NCI-H128 (cell line): ENCODE data around the gene PCMTD2.
"Not testable (repeated sequence)": the region's sequence is repeated elsewhere in the genome, so short reads cannot be mapped to it uniquely, and the experiment has no call there.

ENCODE experiments used
- DNase-seq: peaks from one replicate; lab custom pipeline; 2025; ENCODE audit not compliant: unreplicated experiment; lab: John Stamatoyannopoulos, UW

Gene PCMTD2

GRCh38 chr20:64223526-64224067, 32.0 kb upstream of the PCMTD2 start:
- no peak for DNase-seq

- DNase-seq, result no peak
Observed at GRCh38 chr20:64224351-64225170, 31.0 kb upstream of the PCMTD2 start.

GRCh38 chr20:64225171-64225595, 30.4 kb upstream of the PCMTD2 start:
- DNase-seq, result no peak

- DNase-seq, result no peak
Observed at GRCh38 chr20:64225828-64226598, 29.5 kb upstream of the PCMTD2 start.

GRCh38 chr20:64226686-64227580, 28.6 kb upstream of the PCMTD2 start:
- DNase-seq, result no peak

- no peak for DNase-seq
Observed at GRCh38 chr20:64228086-64228653, 27.4 kb upstream of the PCMTD2 start.

- DNase-seq, result no peak
Observed at GRCh38 chr20:64228751-64229506, 26.6 kb upstream of the PCMTD2 start.

- DNase-seq, result no peak
Observed at GRCh38 chr20:64229507-64230061, 26.0 kb upstream of the PCMTD2 start.

GRCh38 chr20:64230461-64231145, 24.9 kb upstream of the PCMTD2 start:
- no peak for DNase-seq

- DNase-seq, result no peak
Observed at GRCh38 chr20:64231621-64232550, 23.7 kb upstream of the PCMTD2 start.

- DNase-seq, result no peak
Observed at GRCh38 chr20:64232794-64233193, 22.8 kb upstream of the PCMTD2 start.

- no peak for DNase-seq
Observed at GRCh38 chr20:64233725-64234124, 21.8 kb upstream of the PCMTD2 start.

GRCh38 chr20:64234291-64234791, 21.2 kb upstream of the PCMTD2 start:
- DNase-seq, result no peak

GRCh38 chr20:64234921-64235565, 20.5 kb upstream of the PCMTD2 start:
- not testable (repeated sequence) for DNase-seq

GRCh38 chr20:64236137-64237088, 19.1 kb upstream of the PCMTD2 start:
- DNase-seq, result no peak

- no peak for DNase-seq
Observed at GRCh38 chr20:64237316-64237715, 18.2 kb upstream of the PCMTD2 start.
